Dedifferentiated amniotic fluid mesenchymal stem cell (primary cell): ENCODE data around the gene BMP6.

ENCODE experiments used
- DNase-seq: peaks from one replicate; pipeline ENCODE4 v3.0.0-alpha.2; 2016; ENCODE audit errors: extremely low spot score

The BMP6 gene

GRCh38 chr6:7747433-7747832 lies 21.5 kb downstream of the BMP6 start:
- DNase-seq: no peak

- no peak for DNase-seq
Observed at GRCh38 chr6:7747901-7748504, 22.1 kb downstream of the BMP6 start.

DNA sequence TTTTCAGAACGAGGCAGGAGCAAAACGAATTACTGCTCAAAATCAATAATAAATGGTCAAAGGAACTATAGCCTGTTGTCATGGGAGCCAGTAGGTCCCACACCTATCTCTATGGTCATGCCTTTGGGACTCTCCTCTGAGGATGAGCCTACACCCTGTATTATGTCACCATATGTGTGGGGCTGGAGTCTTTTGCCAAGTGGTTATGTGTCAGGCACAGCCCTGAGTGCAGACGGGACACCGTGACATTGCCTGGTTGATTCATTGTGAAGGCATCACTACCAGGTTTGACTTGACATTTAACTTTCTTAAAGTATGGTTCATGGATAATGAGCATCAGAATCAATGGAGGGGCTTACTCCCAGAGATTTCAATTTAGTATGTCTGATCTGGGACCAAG lies 23.6 kb downstream of the BMP6 start:
- no peak for DNase-seq

GRCh38 chr6:7750197-7750596 lies 24.3 kb downstream of the BMP6 start:
- no peak for DNase-seq

DNA sequence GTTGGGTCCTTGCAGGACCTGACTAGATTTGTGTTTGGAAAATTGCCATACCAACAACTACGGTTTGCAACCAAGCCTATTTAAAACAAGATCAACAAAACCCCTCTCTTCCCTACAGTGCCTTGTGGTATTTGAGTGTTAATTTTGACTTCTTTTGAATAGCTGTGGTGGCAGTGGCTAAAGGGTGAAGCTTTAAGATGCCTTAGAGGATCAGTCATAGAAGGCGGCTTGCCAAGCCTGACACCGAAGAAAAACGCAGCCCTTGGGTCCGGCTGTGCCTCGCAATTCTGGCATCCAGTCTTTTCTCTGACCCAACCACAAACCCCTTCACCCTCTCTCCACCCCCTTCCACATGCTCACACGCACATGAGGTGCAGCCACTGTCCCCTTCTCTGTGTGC lies 32.6 kb downstream of the BMP6 start:
- peak; percentile 57 for DNase-seq

GRCh38 chr6:7759320-7759719 lies 33.4 kb downstream of the BMP6 start:
- DNase-seq: no peak

DNA sequence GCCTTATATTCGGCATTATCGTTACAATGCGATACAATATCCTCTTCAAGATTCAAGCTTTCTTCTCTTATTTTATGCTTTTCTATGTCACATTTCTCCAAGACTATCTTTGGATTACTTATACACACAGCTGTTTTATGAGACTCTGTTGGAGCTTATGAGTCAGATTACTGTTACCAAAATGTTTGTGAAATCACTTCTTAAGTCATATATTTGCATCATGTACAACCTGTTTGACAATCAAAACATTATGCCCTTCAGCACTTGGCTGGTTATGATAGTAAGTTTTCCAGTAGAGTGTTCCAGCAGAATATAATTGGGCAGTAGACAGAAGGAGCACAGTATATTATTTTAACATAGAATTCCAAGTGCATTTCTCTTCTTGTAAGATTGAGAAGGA lies 35.2 kb downstream of the BMP6 start:
- no peak for DNase-seq

DNA sequence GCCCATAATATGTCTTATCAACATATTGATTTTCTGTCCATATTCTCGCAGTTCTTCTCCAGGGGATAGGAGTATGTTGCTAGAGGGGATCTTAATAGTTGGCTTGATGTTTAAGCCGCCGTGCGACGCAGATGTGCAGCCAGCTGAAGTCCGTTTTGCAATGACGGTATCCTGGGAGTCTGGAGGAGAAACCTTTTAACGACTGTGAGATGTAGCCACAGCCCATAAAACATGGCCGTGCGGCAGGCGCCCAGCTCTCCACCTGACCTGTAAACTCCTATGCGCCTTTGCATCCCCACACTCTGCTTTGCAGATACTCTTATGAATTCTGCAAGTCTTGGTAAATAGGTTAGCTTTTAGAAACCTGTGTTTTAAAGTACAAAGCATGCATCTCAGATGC lies 36.9 kb downstream of the BMP6 start:
- DNase-seq: no peak

DNA sequence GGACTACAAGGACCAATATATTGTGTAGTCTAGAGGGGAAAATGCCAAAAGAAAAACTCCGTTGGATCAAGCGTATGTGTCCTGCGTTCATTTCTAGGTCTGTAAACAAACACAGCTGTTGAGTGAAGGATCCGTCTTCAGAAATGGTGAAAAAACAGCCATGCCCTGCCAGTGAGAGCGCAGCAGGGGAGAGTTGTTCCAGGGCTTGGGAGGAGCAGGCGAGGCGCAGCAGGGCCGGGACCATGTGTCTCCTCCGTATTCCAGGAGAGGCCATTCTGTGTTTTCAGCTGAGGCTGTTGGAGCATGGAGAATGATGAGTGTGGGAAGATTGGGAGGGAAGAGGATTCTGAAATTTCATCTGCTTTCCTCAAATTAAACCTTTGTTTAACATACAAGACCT lies 38.0 kb downstream of the BMP6 start:
- no peak for DNase-seq

GRCh38 chr6:7765575-7766325 lies 39.9 kb downstream of the BMP6 start:
- no peak for DNase-seq

DNA sequence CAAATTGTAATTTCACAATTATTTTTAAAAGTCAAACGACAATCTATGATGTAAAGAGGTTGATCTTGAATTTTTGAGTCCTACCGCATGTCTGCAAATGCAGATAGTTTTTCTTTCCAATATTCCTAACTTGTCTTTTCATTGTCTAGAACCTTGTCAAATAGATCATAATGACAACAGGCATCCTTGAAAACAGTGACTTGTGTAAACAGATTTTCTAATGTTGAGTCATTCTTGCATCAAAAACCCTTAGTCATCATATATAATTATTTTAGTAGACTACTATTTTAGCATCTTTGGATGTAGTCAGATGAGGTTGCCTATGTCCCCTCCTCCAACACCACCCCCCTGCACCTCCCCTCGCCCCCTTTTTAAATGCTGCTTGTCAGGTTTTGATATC lies 43.8 kb downstream of the BMP6 start:
- peak; percentile 35 for DNase-seq

- DNase-seq: no peak
Observed at GRCh38 chr6:7770111-7770510, 44.2 kb downstream of the BMP6 start.

GRCh38 chr6:7770601-7771000 lies 44.7 kb downstream of the BMP6 start:
- DNase-seq: no peak

- DNase-seq: no peak
Observed at GRCh38 chr6:7773322-7773721, 47.4 kb downstream of the BMP6 start.

DNA sequence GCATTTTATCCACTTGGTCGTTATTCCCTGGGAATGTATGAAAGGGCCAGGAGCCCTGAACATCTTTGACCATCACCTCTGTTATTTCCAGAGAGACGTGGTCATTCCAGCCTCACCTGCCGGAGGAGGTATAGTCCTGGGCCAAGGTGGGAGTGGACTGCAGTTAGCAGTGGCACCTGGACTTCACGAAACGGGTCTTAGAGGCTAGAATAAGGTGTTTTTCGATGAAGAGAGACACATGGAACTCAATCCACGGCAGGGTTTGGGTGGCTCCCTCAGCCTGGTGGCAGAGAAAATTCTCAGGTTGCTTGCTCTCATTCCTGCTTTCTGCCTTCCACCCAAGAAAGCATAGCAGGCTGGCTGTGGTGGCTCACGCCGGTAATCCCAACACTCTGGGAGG lies 48.0 kb downstream of the BMP6 start:
- DNase-seq: no peak

DNA sequence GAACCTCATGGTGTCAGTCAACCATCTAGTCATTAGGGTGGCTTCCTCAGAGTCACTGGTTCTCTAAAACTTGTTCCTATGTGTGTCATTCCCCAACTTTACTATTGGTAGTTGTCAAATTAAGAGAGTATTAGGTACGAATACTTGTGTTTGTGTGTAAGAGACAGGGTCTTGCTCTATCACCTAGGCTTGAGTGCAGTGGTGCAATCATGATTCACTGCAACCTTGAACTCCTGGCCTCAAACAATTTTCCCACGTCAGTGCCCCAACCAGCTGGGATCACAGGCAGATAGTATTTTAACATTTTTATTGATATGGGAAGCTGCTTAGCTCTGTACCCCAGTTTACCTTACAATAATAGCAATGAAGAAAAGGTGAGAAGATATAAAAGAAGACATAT lies 50.6 kb downstream of the BMP6 start:
- DNase-seq: no peak

DNA sequence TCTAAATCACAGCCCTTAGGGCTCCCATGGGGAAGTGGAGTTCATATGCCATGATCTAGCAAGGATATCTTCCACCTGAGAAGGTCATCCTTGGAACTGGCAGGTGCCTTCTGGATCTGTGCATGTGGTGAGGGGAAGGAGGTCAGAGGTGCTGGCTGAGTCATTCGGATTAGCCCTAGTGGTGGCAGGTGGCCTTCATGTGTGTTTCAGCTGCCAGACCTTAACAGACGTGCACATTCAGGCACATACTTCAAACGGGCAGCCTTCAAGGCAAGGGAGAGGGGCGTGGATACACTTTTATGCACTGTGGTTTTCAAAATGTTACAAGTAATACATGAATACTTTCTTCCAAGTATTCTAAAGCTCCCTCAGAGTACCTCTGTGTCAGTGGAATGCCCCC lies 51.2 kb downstream of the BMP6 start:
- DNase-seq: no peak

GRCh38 chr6:7781240-7781639 lies 55.3 kb downstream of the BMP6 start:
- no peak for DNase-seq

GRCh38 chr6:7784248-7784647 lies 58.3 kb downstream of the BMP6 start:
- no peak for DNase-seq

- DNase-seq: no peak
Observed at GRCh38 chr6:7784706-7785105, 58.8 kb downstream of the BMP6 start.

- no peak for DNase-seq
Observed at GRCh38 chr6:7785243-7786035, 59.5 kb downstream of the BMP6 start.

DNA sequence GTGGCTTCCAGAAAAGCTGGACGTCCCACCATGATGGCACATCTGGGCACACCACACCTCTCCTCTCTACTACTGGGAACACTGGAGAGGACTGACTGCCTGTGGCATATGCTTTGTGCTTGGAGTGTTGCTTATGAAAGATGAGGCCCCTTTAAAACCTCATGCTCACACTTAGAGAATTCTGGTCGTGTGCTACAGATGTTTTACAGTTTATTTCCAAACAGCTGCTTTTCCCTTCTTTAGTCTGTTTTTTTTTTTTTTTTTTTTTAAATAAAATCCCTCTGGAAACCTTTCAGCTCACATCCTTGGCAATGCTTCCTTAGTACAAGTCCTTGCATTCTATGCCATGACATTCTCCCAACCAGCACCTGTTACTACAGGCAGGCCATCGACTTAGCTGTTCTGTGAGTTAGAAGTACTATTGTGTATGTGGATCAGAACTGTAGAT lies 60.3 kb downstream of the BMP6 start:
- DNase-seq: no peak

GRCh38 chr6:7787137-7787608 lies 61.3 kb downstream of the BMP6 start:
- DNase-seq: peak; percentile 52
